ENCODE results near the gene SP8. TPM values are rescaled to one million over a fixed set of nuclear protein-coding genes. Genes with fewer than 3 reads are reported as not detected.
"Not testable (repeated sequence)": the region's sequence is repeated elsewhere in the genome, so short reads cannot be mapped to it uniquely, and the experiment has no call there.

SP8 gene
- polyA plus RNA-seq, 1 experiment: not detected

DNA sequence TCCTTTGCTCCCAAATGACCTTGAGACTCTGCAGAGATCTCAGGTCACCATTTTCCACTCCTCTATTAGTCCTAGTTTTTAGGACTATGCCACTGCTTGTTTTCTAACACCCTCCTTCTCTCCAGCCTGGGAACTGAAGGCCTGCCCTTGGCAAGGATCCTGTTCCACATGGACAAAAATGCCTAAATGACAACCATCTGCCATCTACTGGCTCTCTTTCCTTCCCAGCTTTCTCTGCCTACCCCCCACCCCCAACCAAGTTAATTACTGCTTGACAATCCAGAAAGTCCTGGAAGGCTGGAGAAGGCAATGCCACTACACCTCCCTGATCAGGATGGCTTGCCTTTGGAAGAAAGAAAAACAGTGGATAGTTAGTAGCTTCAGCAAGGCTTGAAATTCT, 44.8 kb upstream of the SP8 start:
- POLR2A ChIA-PET: no interaction called here
- TF ChIP-seq, protein P1, sequence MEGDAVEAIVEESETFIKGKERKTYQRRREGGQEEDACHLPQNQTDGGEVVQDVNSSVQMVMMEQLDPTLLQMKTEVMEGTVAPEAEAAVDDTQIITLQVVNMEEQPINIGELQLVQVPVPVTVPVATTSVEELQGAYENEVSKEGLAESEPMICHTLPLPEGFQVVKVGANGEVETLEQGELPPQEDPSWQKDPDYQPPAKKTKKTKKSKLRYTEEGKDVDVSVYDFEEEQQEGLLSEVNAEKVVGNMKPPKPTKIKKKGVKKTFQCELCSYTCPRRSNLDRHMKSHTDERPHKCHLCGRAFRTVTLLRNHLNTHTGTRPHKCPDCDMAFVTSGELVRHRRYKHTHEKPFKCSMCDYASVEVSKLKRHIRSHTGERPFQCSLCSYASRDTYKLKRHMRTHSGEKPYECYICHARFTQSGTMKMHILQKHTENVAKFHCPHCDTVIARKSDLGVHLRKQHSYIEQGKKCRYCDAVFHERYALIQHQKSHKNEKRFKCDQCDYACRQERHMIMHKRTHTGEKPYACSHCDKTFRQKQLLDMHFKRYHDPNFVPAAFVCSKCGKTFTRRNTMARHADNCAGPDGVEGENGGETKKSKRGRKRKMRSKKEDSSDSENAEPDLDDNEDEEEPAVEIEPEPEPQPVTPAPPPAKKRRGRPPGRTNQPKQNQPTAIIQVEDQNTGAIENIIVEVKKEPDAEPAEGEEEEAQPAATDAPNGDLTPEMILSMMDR (IDR thresholded peaks at IDR 0.05; ENCODE audit: insufficient read depth, low read depth, low read length): no peak
- H3K36me3 ChIP-seq (ENCODE audit: control insufficient read depth, insufficient read depth, low read length): no peaks in the 10 kb centered on the region
- CTCF ChIA-PET: no interaction called here
- H3K27me3 ChIP-seq (ENCODE audit: control insufficient read depth, insufficient read depth, low read length): no peaks in the 10 kb centered on the region
- no peak overlapping the region for H3K4me3 ChIP-seq (ENCODE audit: low read depth, low read length)
- DNase-seq (ENCODE audit: low read depth): no peak

GRCh38 chr7:20828947-20829346, 42.3 kb upstream of the SP8 start:
- POLR2A ChIA-PET: no interaction called here

GRCh38 chr7:20827172-20827571, 40.5 kb upstream of the SP8 start:
- DNase-seq (ENCODE audit: low read depth): no peak
- TF ChIP-seq, protein P1 (IDR thresholded peaks at IDR 0.05; ENCODE audit: insufficient read depth, low read depth, low read length): no peak
- ChIA-PET POLR2A (no interaction called here), CTCF (no interaction called here)
- no peak overlapping the region for H3K4me3 ChIP-seq (ENCODE audit: low read depth, low read length)
- no peaks in the 10 kb centered on the region for H3K27me3 ChIP-seq (ENCODE audit: control insufficient read depth, insufficient read depth, low read length)
- no peaks in the 10 kb centered on the region for H3K36me3 ChIP-seq (ENCODE audit: control insufficient read depth, insufficient read depth, low read length)

More at GRCh38 chr7:20828947-20829346, 42.3 kb upstream of the SP8 start:
- DNase-seq (ENCODE audit: low read depth): no peak
- Histone ChIP-seq H3K4me3 (ENCODE audit: low read depth, low read length) (no peak overlapping the region), H3K36me3 (ENCODE audit: control insufficient read depth, insufficient read depth, low read length) (no peaks in the 10 kb centered on the region), H3K27me3 (ENCODE audit: control insufficient read depth, insufficient read depth, low read length) (no peaks in the 10 kb centered on the region)
- TF ChIP-seq, protein P1 (IDR thresholded peaks at IDR 0.05; ENCODE audit: insufficient read depth, low read depth, low read length): no peak
- CTCF ChIA-PET: no interaction called here

DNA sequence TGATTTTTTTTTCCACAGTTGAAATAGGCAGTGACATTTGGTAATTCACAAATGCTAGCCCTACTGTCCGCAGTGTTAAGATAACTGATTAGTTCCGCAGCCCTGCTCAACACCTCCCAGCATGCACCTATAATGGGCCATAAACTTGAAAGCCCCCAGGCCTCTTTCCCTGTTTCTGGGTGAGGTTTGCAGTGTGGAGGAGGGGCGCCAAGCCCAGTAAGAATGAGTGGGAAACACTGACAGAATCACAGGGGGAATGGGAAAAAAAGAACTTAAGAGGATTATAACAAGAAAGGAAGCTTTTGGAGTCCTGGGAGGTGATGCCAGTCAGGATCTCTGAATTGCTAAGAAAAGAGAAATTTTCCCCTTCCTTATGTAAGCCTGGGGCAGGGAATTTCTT, 39.6 kb upstream of the SP8 start:
- CTCF ChIA-PET: interaction anchor here (0.6 kb wide), 2 partner anchors 9 to 715 kb away, joined by 3 to 4 read pairs; no protein-coding TSS in a partner anchor

GRCh38 chr7:20825555-20825954, 38.9 kb upstream of the SP8 start:
- POLR2A ChIA-PET: no interaction called here
- no peaks in the 10 kb centered on the region for H3K27me3 ChIP-seq (ENCODE audit: control insufficient read depth, insufficient read depth, low read length)
- DNase-seq (ENCODE audit: low read depth): no peak
- H3K36me3 ChIP-seq (ENCODE audit: control insufficient read depth, insufficient read depth, low read length): no peaks in the 10 kb centered on the region
- H3K4me3 ChIP-seq (ENCODE audit: low read depth, low read length): no peak overlapping the region
- TF ChIP-seq, protein P1 (IDR thresholded peaks at IDR 0.05; ENCODE audit: insufficient read depth, low read depth, low read length): no peak
- CTCF ChIA-PET: interaction anchor here (0.6 kb wide), 2 partner anchors 8 to 716 kb away, joined by 3 to 4 read pairs; no protein-coding TSS in a partner anchor

More for the DNA sequence above, 39.6 kb upstream of the SP8 start:
- no peak for DNase-seq (ENCODE audit: low read depth)
- Histone ChIP-seq H3K36me3 (ENCODE audit: control insufficient read depth, insufficient read depth, low read length) (no peaks in the 10 kb centered on the region), H3K27me3 (ENCODE audit: control insufficient read depth, insufficient read depth, low read length) (no peaks in the 10 kb centered on the region), H3K4me3 (ENCODE audit: low read depth, low read length) (no peak overlapping the region)
- TF ChIP-seq, protein P1 (IDR thresholded peaks at IDR 0.05; ENCODE audit: insufficient read depth, low read depth, low read length): no peak
- POLR2A ChIA-PET: no interaction called here

- DNase-seq (ENCODE audit: low read depth); H3K27me3 ChIP-seq (ENCODE audit: control insufficient read depth, insufficient read depth, low read length); H3K4me3 ChIP-seq (ENCODE audit: low read depth, low read length); H3K36me3 ChIP-seq (ENCODE audit: control insufficient read depth, insufficient read depth, low read length); POLR2A ChIA-PET; CTCF ChIA-PET: not testable (repeated sequence)
These were observed 34.7 kb upstream of the SP8 start for GRCh38 chr7:20821390-20821789.
